ENCODE measurements around the gene DNPH1.

Gene DNPH1

GRCh38 chr6:43185391-43185985 lies 43.8 kb downstream of the DNPH1 start:
- H3K9me3 ChIP-seq (ENCODE audit: insufficient read depth, low read depth, low read length): no peaks in the 10 kb centered on the region
- peaks cover 12% of the 10 kb centered on the region for H3K4me1 ChIP-seq (ENCODE audit: insufficient read depth, low read length)
- H3K4me3 ChIP-seq (ENCODE audit: low read length): no peak overlapping the region
- H3K9ac ChIP-seq (ENCODE audit: low read depth, low read length): no peak overlapping the region
- H3K27me3 ChIP-seq (ENCODE audit: insufficient read depth, low read length): no peaks in the 10 kb centered on the region
- H3K36me3 ChIP-seq (ENCODE audit: insufficient read depth, low read length): peaks cover 20% of the 10 kb centered on the region
- no peak overlapping the region for H3K27ac ChIP-seq (ENCODE audit: low read depth, low read length)
- 88% methylated on average over 5 of the region's 5 CpGs for WGBS

- 94% methylated on average over 21 of the region's 21 CpGs for WGBS
These were observed 44.9 kb downstream of the DNPH1 start for GRCh38 chr6:43184268-43184985.

GRCh38 chr6:43183441-43183840 lies 45.8 kb downstream of the DNPH1 start:
- Histone ChIP-seq H3K27ac (ENCODE audit: low read depth, low read length) (no peak overlapping the region), H3K36me3 (ENCODE audit: insufficient read depth, low read length) (peaks cover 33% of the 10 kb centered on the region), H3K9me3 (ENCODE audit: insufficient read depth, low read depth, low read length) (no peaks in the 10 kb centered on the region), H3K27me3 (ENCODE audit: insufficient read depth, low read length) (no peaks in the 10 kb centered on the region), H3K4me3 (ENCODE audit: low read length) (no peak overlapping the region), H3K4me1 (ENCODE audit: insufficient read depth, low read length) (peaks cover 12% of the 10 kb centered on the region), H3K9ac (ENCODE audit: low read depth, low read length) (no peak overlapping the region)
- WGBS: 95% methylated on average over 4 of the region's 4 CpGs

More at GRCh38 chr6:43184268-43184985, 44.9 kb downstream of the DNPH1 start:
- Histone ChIP-seq H3K4me1 (ENCODE audit: insufficient read depth, low read length) (peaks cover 12% of the 10 kb centered on the region), H3K27me3 (ENCODE audit: insufficient read depth, low read length) (no peaks in the 10 kb centered on the region), H3K4me3 (ENCODE audit: low read length) (no peak overlapping the region), H3K9ac (ENCODE audit: low read depth, low read length) (0 out of 2 replicates have a peak overlapping the region, but pooled peaks have one; percentile 14), H3K27ac (ENCODE audit: low read depth, low read length) (no peak overlapping the region), H3K9me3 (ENCODE audit: insufficient read depth, low read depth, low read length) (no peaks in the 10 kb centered on the region), H3K36me3 (ENCODE audit: insufficient read depth, low read length) (peaks cover 23% of the 10 kb centered on the region)

- Histone ChIP-seq H3K27ac (ENCODE audit: low read depth, low read length) (peak within 1 kb of the TSS; percentile 74; the same call in 1 of the 2 replicates), H3K9ac (ENCODE audit: low read depth, low read length) (peak within 1 kb of the TSS; percentile 76), H3K4me1 (ENCODE audit: insufficient read depth, low read length) (peaks cover 12% of the 10 kb centered on the region), H3K4me3 (ENCODE audit: low read length) (peak within 1 kb of the TSS; percentile 87), H3K36me3 (ENCODE audit: insufficient read depth, low read length) (peaks cover 33% of the 10 kb centered on the region), H3K9me3 (ENCODE audit: insufficient read depth, low read depth, low read length) (no peaks in the 10 kb centered on the region), H3K27me3 (ENCODE audit: insufficient read depth, low read length) (no peaks in the 10 kb centered on the region)
- WGBS: 3% methylated on average over 50 of the region's 51 CpGs
These were observed 47.1 kb downstream of the DNPH1 start, which contains the start of gene CUL9 for GRCh38 chr6:43181942-43182860. TSS of gene CUL9 (plus strand) at chr6:43182196. CDS start at chr6:43184311, 2,115 bp downstream.

GRCh38 chr6:43181621-43181941 lies 47.7 kb downstream of the DNPH1 start:
- no peaks in the 10 kb centered on the region for H3K9me3 ChIP-seq (ENCODE audit: insufficient read depth, low read depth, low read length)
- peak overlapping the region; percentile 76 for H3K9ac ChIP-seq (ENCODE audit: low read depth, low read length)
- peak overlapping the region; percentile 74; the same call in 1 of the 2 replicates for H3K27ac ChIP-seq (ENCODE audit: low read depth, low read length)
- WGBS: 20% methylated on average over 9 of the region's 9 CpGs
- H3K27me3 ChIP-seq (ENCODE audit: insufficient read depth, low read length): no peaks in the 10 kb centered on the region
- peaks cover 32% of the 10 kb centered on the region for H3K36me3 ChIP-seq (ENCODE audit: insufficient read depth, low read length)
- peaks cover 12% of the 10 kb centered on the region for H3K4me1 ChIP-seq (ENCODE audit: insufficient read depth, low read length)
- H3K4me3 ChIP-seq (ENCODE audit: low read length): peak overlapping the region; percentile 87

- Histone ChIP-seq H3K9ac (ENCODE audit: low read depth, low read length) (no peak overlapping the region), H3K4me3 (ENCODE audit: low read length) (peak overlapping the region; percentile 87), H3K9me3 (ENCODE audit: insufficient read depth, low read depth, low read length) (no peaks in the 10 kb centered on the region), H3K27ac (ENCODE audit: low read depth, low read length) (peak overlapping the region; percentile 74; the same call in 1 of the 2 replicates), H3K27me3 (ENCODE audit: insufficient read depth, low read length) (no peaks in the 10 kb centered on the region), H3K4me1 (ENCODE audit: insufficient read depth, low read length) (peaks cover 12% of the 10 kb centered on the region), H3K36me3 (ENCODE audit: insufficient read depth, low read length) (peaks cover 34% of the 10 kb centered on the region)
- WGBS: 76% methylated on average over 5 of the region's 5 CpGs
These were observed 48.3 kb downstream of the DNPH1 start for GRCh38 chr6:43180985-43181384.

GRCh38 chr6:43180058-43180457 lies 49.2 kb downstream of the DNPH1 start:
- H3K36me3 ChIP-seq (ENCODE audit: insufficient read depth, low read length): peaks cover 42% of the 10 kb centered on the region
- H3K9me3 ChIP-seq (ENCODE audit: insufficient read depth, low read depth, low read length): no peaks in the 10 kb centered on the region
- H3K4me3 ChIP-seq (ENCODE audit: low read length): no peak overlapping the region
- WGBS: 87% methylated on average over 7 of the region's 7 CpGs
- no peaks in the 10 kb centered on the region for H3K27me3 ChIP-seq (ENCODE audit: insufficient read depth, low read length)
- peaks cover 12% of the 10 kb centered on the region for H3K4me1 ChIP-seq (ENCODE audit: insufficient read depth, low read length)
- no peak overlapping the region for H3K27ac ChIP-seq (ENCODE audit: low read depth, low read length)
- H3K9ac ChIP-seq (ENCODE audit: low read depth, low read length): no peak overlapping the region

- WGBS: 94% methylated on average over 20 of the region's 20 CpGs
- Histone ChIP-seq H3K4me3 (ENCODE audit: low read length) (no peak overlapping the region), H3K9me3 (ENCODE audit: insufficient read depth, low read depth, low read length) (no peaks in the 10 kb centered on the region), H3K4me1 (ENCODE audit: insufficient read depth, low read length) (peaks cover 16% of the 10 kb centered on the region), H3K27me3 (ENCODE audit: insufficient read depth, low read length) (no peaks in the 10 kb centered on the region), H3K9ac (ENCODE audit: low read depth, low read length) (no peak overlapping the region), H3K27ac (ENCODE audit: low read depth, low read length) (no peak overlapping the region), H3K36me3 (ENCODE audit: insufficient read depth, low read length) (peaks cover 45% of the 10 kb centered on the region)
These were observed 50.1 kb downstream of the DNPH1 start for GRCh38 chr6:43178951-43179830.

- 96% methylated on average over 12 of the region's 12 CpGs for WGBS
These were observed 51.1 kb downstream of the DNPH1 start for GRCh38 chr6:43178150-43178549.

GRCh38 chr6:43176423-43176786 lies 52.9 kb downstream of the DNPH1 start:
- H3K4me3 ChIP-seq (ENCODE audit: low read length): no peak overlapping the region
- WGBS: 93% methylated on average over 6 of the region's 6 CpGs
- no peak overlapping the region for H3K9ac ChIP-seq (ENCODE audit: low read depth, low read length)
- H3K27ac ChIP-seq (ENCODE audit: low read depth, low read length): no peak overlapping the region
- peaks cover 45% of the 10 kb centered on the region for H3K36me3 ChIP-seq (ENCODE audit: insufficient read depth, low read length)
- H3K9me3 ChIP-seq (ENCODE audit: insufficient read depth, low read depth, low read length): no peaks in the 10 kb centered on the region
- no peaks in the 10 kb centered on the region for H3K27me3 ChIP-seq (ENCODE audit: insufficient read depth, low read length)
- H3K4me1 ChIP-seq (ENCODE audit: insufficient read depth, low read length): peaks cover 22% of the 10 kb centered on the region

More at GRCh38 chr6:43178150-43178549, 51.1 kb downstream of the DNPH1 start:
- peaks cover 25% of the 10 kb centered on the region for H3K4me1 ChIP-seq (ENCODE audit: insufficient read depth, low read length)
- H3K4me3 ChIP-seq (ENCODE audit: low read length): no peak overlapping the region
- no peak overlapping the region for H3K27ac ChIP-seq (ENCODE audit: low read depth, low read length)
- peaks cover 45% of the 10 kb centered on the region for H3K36me3 ChIP-seq (ENCODE audit: insufficient read depth, low read length)
- H3K27me3 ChIP-seq (ENCODE audit: insufficient read depth, low read length): no peaks in the 10 kb centered on the region
- H3K9ac ChIP-seq (ENCODE audit: low read depth, low read length): no peak overlapping the region
- H3K9me3 ChIP-seq (ENCODE audit: insufficient read depth, low read depth, low read length): no peaks in the 10 kb centered on the region
